NCI-H748 (cell line): ENCODE results near the gene ATE1.

ENCODE experiments used
- DNase-seq: peaks from one replicate; lab custom pipeline; 2025; ENCODE audit not compliant: unreplicated experiment; lab: John Stamatoyannopoulos, UW

ATE1 gene

DNA sequence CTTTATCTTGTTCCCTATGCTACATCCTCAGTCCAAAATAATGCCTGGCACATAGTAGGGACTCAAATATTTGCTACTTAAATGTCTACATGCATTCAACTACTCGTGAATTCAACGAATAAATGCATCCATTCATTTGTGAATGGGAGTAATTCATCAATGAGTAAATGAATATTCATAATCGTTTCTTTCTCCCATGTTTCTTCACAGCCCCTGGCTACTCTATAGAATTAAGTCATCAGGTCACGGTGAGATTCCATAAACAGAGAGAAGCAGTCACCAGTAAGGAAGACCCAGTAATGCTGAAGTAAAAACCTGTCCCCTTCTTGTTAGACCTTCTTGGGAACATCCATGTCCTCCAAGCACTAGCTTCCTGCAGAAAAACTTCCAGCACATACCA is 48.4 kb downstream of the ATE1 start:
- DNase-seq: no peak

DNA sequence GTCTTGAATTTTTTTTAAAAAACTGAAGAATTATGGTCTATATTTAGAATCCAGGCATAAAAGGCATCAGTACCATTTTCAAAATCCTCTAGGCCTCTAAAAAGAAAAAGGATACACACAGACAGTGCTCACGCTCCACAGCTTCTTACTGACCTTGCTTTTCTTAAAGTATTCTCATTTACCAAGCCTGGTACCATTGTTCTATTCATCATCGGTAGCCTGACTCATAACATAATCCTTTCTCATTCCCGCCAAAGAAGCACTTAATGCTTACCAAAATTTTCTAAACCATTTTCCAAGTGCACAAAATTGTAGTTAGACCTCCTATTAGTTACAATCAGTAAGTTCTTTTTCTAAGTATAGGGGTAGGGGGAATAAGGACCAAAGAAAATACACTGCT is 54.6 kb downstream of the ATE1 start:
- DNase-seq: no peak

DNA sequence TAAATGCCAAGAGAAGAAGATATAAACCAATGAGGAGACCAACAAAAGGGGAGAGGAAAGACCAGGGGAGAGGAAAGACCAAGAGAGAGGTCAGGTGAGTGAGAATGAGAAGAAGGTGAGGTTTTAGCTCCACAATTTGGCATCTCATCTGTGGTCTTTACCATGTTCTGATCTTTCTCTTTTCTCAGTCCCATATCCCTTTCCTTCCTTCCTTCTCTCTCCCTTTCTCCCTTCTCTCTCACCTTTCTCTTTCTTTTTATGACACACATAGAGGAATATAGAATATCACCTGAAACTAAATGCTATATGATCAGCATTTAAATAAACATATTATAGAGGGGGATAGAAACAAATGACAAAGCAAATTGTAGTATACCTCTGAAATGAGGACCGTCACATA is 57.4 kb downstream of the ATE1 start:
- DNase-seq: no peak

DNA sequence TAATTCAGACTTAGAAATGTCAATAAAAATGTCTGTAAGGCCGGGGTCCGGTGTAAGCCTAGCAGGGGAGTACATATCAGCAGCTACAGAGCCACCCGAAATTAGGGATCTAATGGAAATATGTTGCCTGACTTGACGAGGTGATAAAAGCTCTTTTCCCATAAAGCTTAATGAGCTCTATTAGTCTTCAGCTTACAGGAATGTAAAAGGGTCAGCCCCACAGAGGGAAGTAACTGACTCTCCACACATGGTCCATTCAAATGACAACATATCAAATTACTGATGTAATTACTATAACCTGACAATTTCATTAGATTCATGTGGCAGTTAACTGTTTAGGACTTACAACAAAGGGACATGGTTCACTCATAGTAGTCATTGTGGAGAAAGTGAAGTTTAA is 62.3 kb downstream of the ATE1 start:
- DNase-seq: peak; percentile 75

DNA sequence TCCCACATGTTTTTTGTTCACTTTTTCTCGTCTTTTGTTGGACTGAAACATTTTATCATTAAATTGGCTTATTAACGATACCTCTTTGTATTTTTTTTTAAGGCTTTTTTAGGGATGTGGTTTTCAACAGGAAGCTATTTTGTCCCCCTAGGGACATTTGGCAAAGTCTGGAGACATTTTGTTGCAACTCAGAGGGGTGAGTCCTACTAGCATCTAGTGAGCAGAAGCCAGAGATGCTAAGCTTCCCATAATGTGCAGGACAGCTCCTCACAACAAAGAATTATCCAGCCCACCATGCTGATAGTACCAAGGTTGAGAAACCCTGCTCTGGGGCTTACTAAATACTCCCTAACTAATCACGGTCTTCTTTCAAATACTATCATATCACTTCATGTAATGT is 63.2 kb downstream of the ATE1 start:
- no peak for DNase-seq

DNA sequence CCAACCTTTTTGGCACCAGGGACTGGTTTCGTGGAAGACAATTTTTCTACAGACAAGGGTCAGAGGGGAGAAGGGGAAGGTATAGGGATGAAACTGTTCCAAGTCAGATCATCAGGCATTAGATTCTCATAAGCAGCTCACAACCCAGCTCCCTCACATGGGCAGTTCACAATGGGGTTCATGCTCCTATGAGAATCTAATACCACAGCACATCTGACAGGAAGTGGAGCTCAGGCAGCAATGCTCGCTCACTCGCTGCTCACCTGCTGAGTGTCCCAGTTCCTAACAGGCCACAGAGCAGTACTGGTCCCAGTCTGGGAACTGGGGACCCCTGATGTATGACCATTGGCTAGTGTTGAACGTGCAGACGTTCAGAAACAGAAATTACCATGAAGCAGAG is 63.7 kb downstream of the ATE1 start:
- DNase-seq: no peak

DNA sequence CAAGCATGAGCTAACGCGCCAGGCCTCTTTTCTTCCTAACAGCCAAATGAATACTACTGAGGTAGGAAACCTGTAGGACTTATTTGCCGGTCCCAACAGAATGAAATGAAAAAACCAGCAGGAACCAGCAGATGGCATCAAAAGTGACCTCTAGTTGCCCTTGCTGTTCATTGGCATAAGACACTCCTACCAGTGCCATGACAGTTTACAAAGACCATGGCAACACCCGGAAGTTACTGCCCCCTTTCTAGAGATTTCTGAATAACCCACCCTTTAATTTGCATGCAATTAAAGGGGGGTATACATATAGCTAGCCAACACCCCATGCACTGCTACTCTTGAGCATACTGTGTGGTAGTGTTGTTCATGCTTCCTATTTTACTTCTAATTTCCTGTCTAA is 65.2 kb downstream of the ATE1 start:
- DNase-seq: no peak

DNA sequence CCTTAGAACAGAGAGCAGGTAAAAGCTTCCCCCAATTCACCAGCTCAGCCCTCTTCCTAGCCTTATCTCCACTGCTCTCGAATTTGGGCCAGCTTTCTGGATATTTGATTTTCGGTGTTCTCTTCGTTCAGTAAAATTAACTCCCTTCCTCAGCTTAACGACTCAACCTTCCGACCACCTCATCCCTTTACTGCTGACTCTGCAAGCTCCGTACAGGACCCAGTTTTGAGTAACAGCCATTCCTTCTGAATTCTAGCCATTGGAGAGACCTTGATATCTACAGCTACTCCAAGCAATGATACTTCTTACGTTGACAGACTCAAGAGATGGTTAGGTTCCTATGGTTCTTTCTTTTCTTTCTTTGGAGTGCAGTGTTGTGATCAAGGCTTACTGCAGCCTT is 65.8 kb downstream of the ATE1 start:
- DNase-seq: no peak

DNA sequence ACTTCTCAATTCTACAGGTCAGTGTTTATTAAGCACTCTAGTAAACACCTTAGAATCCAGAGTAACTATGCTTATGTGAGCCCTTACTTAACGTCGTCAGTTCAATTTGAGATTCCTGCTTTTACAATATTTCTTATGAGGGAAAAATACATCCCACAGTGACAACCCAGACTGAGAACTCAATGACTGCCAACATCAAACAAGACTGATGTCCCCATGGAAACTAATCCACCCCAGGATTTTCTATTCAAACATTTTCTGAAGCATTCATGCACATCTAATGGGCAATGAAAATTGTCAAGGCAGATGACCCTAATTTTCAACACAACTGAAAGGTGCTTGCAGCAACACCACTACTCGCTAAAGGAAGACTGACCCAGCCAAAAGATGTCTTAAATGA is 67.0 kb downstream of the ATE1 start:
- peak; percentile 71 for DNase-seq

DNA sequence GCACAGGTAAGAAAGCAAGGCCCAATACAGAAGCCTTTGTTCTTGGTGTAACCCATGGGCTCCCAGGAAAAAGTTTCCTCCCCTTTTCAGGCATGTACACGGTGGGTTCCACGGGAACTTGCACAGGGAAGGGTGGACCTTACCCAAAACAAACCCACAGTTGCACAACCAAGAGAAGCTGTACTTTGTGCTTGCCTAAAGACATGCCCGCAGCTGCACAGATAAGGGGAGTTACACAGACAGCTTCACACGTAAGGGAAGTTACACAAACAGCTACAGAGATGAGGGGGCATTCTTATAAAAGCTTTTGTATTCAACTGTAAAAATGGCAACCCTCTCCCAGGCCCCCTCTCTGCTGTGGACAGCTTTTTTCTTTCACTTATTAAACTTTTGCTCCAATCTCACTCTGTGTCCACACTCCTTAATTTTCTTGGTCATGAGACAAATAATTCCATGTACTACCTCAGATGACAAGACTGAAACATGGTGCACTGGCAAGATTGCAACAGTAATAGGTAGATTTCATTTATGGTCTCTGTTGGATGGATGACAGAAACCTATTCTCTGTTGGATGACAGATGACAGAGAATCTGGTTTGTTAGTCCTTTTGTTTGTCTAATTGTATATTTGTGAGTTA is 72.9 kb downstream of the ATE1 start:
- DNase-seq: no peak

DNA sequence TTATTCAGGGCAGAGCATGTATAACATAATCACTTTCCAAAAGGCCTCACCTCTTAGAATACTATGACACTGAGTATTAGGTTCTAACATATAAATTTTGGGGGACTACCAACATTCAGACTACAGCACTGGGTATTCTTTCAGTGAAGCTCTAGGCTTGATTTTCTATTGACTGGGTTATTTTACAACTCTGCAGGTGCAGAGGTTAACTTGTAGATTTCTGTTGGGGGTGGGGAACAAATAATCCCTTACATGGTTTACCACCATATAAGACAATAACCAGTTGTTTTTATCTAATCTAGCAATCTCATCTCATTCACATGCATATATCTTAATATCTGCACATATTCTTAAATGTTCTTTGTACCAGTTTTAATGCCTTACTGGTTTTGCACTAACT is 73.9 kb downstream of the ATE1 start:
- no peak for DNase-seq

DNA sequence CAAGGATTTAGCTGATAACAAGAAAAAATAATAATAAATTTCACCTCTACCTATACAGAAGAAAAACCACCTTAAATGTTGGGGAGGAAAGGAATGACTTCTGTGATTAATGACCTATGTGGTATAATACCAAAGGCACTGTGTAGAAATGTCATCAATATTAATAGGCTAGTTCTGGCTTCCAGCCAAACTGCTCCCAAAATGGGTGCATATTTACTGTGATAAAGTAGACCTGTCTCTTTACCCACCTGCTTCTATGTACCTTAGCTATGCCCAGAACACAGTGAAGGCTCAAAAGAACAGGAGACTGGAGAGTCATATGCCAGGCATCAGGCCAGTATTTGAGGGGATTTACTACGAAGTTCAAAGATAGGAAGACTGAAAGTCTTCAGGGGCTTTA is 76.0 kb downstream of the ATE1 start:
- DNase-seq: peak; percentile 56

DNA sequence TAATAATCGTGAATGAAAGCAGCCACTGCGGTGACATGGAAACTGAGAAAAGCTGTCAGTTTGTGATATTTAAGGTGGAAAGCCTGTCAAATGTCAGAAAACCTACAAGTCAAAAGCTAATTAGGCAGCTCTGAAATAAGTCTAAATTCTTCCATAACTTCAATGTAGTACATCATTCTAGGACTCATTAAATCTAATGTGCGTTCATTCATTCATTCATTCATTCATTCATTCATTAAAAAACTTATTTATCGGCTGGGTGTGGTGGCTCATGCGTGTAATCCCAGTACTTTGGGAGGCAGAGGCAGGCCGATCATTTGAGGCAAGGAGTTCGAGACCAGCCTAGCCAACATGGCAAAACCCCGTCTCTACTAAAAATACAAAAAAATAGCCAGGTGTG is 79.7 kb downstream of the ATE1 start:
- no peak for DNase-seq

DNA sequence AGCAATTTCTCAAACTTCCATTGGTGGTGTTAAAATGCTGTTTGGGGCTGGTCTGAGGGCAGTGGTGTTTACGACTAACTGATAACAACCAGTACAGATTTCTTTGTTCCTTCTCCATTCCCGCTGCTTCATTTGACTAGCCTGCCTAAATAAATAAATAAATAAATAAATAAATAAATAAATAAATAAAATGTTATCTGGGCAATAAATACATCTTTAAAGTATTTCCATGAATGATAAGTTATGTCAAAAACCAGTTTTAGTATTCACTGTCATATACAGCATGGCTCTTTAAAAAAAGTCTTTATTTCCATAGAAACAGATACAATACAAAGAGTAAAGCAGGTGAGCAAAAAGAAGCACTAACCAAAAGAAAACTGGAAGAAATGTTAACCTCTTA is 81.3 kb downstream of the ATE1 start:
- no peak for DNase-seq

DNA sequence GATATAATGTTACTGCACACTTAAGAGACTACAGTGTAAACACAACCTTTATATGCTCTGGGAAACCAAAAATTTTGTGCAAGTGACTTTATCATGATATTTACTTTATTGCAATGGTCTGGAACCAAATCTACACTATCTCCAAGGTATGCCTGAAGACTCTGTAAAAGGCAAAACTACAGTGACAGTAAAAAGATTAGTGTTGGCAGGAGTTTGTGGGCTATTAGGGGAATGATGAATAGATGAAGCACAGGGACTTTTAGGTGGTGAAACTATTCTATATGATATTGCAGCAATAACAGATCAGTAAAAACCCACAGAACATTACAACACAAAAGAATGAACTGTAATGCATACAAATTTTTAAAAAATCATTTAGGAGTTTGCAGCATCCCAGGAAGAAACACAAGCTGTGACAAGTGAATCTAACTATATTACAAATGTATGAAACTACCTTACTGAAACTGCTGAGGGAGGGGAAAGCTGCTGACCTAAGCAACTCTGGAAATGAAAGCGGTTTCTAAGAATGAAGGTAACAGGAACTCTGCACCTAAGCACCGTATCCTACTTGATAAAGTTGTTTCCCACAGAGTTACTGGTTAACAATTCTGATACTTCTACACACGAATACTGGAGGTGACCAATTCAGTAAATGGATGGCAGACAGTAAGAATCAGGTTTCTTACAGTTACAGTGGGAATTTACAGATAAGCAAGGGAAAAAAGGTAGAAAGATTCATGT is 82.6 kb downstream of the ATE1 start:
- no peak for DNase-seq

DNA sequence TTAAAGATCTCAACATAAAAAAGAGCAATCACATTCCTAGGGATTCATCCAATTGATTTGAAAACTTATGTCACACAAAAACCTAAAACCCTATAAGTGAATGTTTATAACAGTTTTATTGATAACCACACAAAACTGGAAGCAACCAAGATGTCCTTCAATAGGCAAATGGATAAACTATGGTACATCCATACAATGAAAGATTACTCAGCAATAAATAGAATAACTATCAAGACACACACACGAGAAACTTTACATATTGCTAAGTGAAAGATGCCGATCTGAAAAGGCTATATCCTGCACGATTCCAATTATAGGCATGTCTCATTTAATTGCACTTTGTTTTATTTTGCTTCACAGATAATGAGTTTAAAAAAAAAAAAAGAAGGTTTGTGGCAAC is 83.3 kb downstream of the ATE1 start:
- no peak for DNase-seq

DNA sequence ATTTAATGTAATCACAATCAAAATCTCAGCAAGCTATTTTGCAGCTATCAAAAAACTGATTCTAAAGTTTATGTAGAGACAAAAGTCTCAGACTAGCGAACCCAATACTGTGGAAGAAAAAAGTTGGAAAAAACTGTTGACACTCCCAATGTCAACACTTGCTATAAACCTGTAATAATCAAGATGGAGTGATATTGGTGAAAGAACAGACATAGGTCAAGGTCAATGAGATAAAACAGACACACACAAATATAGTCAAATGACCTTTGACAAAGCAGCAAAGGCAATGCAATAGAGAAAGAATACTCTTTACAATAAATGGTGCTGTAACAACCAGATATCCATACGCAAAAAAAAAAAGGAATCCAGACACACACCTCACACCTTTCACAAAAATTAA is 84.5 kb downstream of the ATE1 start:
- DNase-seq: no peak

DNA sequence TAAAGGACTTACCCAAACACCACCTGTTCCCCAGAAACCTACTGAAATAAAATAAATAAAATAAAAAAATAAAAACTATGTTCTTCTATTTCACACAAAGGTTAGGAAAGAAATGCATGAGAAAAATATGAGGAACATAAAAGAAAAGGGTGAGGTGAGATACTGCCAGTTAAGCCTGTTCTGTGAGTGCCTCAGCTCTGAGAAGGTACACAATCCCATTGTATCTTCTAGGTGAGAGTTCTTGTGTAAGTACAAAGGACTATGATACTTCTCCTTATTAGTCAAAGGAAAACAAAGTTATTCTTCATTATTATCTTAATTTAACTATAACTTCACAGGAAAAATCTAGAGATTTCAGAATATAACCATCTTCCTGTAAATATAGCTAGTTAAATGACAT is 86.0 kb downstream of the ATE1 start:
- no peak for DNase-seq

DNA sequence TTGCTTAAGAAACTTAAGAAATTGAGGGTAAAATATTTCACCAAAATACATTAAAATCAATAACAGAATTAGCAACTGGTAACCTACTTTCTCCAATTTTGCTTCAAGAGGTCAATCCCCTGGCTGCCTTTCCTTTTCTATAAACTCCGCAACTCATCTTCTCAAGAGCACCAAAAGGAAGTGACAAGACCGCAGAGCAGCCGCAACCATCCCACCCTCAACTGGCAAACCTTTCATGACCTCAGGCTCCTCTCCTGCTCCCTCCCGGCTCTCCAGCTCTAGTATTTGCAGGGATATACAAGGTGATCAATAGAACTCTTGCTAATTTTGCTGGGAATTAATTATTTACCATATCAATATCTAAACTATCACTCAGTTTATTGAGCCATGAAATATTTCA is 88.9 kb downstream of the ATE1 start:
- no peak for DNase-seq

DNA sequence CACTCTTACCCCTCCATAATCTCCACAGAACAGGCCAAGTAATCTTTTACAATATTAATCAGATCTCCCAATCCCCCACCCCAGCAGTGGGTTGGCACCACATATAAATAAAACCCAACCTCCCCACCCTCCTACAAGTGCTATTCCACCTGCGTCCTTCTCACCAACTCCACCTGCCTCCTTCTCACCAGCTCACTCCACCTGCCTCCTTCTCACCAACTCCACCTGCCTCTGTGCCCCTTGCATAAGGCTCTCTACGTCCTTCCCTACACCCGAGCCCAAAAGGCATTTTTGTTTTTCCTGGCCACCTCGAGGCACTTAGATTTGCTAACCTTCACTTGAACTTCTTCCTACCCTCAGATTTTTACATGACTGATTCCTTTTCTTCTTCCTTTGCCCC is 89.7 kb downstream of the ATE1 start:
- no peak for DNase-seq

DNA sequence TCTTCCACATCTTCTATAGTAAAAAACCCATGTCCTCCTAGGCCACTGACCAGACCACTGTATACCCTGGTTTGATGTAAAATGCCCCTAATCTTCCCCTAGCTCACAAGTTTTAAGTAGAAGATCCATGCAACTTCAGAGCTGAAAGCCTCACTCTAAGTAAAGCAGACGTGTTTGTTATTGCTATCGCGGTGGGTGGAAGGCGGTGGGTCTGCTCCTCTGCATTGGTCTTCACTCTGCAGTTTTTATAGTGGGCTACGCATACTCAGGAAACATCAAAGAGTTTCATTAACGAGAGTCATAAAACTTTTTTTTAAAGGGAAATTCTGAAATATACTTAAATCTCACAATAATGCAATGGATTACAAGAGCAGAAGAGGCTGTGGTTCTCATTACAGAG is 91.7 kb downstream of the ATE1 start:
- no peak for DNase-seq

DNA sequence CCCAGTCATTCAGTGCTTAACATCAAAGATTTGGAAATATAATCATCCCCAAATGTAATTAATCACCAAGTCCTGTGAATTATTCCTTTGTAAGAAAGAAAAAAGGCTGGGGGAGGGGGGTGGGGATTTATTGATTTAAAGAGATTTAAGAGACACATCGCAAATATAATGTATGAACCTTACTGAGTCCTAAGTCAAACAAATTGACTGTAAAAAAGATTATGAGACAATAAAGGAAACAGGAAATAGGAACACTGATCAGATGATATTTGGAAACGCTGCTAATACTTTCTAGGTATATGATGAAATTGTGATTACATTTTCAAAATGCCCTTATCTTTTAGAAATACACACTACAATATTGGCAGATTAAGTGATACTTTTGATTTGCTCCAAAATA is 92.5 kb downstream of the ATE1 start:
- DNase-seq: no peak

DNA sequence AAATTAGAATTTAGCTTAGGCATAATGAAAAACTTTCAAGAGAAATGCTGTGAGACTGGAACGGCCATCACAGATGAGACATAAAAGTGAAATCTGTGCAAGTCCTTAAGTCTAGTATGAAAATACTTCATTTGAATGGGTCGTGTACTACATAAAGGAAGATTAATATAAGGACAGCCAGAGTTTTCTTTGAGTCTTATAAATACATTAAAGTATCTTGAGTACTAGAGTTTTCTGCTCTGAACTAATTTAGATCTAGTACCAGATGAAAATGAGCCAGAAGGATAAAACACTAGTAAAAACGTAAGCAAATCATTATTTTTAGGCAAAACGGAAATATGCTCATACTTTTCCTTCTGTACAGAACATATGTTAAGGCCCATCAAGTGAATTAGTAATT is 93.1 kb downstream of the ATE1 start:
- no peak for DNase-seq
